HepG2 (cell line): ENCODE measurements around the gene TTC16. TPM values are rescaled to one million over a fixed set of nuclear protein-coding genes. Genes with fewer than 3 reads are reported as not detected.

Experiments
- ATAC-seq: fragments of 200-7000 bp; cut with Tn5 transposase; 3 replicates; pipeline ENCODE4 v1.9.1; 2020; ENCODE audit warnings: mild to moderate bottlenecking, moderate library complexity
- BruUV-seq: library from RNA; stranded (reverse); fragments of 400-500 nt; replicated peaks from 2 replicates; lab custom pipeline; 2021; lab: Mats Ljungman, UMichigan
- CTCF ChIA-PET: fragments of 300-600 bp; formaldehyde crosslinking; extraction: SDS; loops from one replicate; lab custom pipeline; 2021; ENCODE audit warnings: low total read pairs, inconsistent platforms, low intra/inter-chr PET ratio; lab: Yijun Ruan, JAX
- POLR2A ChIA-PET: fragments of 350-600 bp; sonication (Branson Sonifier 250); formaldehyde crosslinking; loops from one replicate; lab custom pipeline; 2020; ENCODE audit warnings: antibody characterized with exemption, inconsistent platforms; lab: Yijun Ruan, JAX
- DNase-seq: peaks from one replicate; pipeline ENCODE4 v3.0.0-alpha.2; 2015; ENCODE audit warnings: low spot score
- FAIRE-seq: peaks from 3 replicates; lab custom pipeline; 2011; peaks lifted over from hg19 to GRCh38; lab: Jason Lieb, UNC
- H2AFZ ChIP-seq: one replicate; pipeline ENCODE4 v1.6.1; 2011; ENCODE audit warnings: low read length, inconsistent platforms
- H3K27ac ChIP-seq: fragments of 300-600 bp; 3 replicates; pipeline ENCODE4 v1.8.0; 2011; ENCODE audit warnings: mixed run types, mild to moderate bottlenecking, mixed read lengths, low read length, inconsistent platforms; ENCODE audit not compliant: insufficient read depth; ENCODE audit errors: extremely low read length
- H3K27me3 ChIP-seq, 2 experiments: fragments of 200-600 bp in 1 of 2; 2 replicates in 1 of 2; 3 replicates in 1 of 2; pipeline versions ENCODE4 v1.6.0 to v1.8.0; 2011; ENCODE audit warnings: low read length in 2 of 2, mild to moderate bottlenecking in 2 of 2, moderate library complexity in 2 of 2, inconsistent platforms in 1 of 2; ENCODE audit not compliant: insufficient read depth in 2 of 2, control insufficient read depth in 1 of 2
- H3K36me3 ChIP-seq, 2 experiments: fragments of 200-600 bp in 1 of 2; replicated peaks in 1 of 2; 2 replicates in 1 of 2; 3 replicates in 1 of 2; pipeline versions ENCODE4 v1.5.1 to v1.8.0; 2011; ENCODE audit warnings: low read length in 2 of 2, inconsistent platforms in 1 of 2; ENCODE audit not compliant: insufficient read depth in 2 of 2, control insufficient read depth in 1 of 2
- H3K4me1 ChIP-seq: 2 replicates; pipeline ENCODE4 v1.5.1; 2012; ENCODE audit warnings: low read length, inconsistent platforms; ENCODE audit not compliant: insufficient read depth
- H3K4me2 ChIP-seq: 2 replicates; pipeline ENCODE4 v1.6.0; 2011; ENCODE audit warnings: low read depth, low read length, inconsistent platforms
- H3K4me3 ChIP-seq, 3 experiments: fragments of 200-600 bp in 1 of 3; sonication (generic), shearing (Covaris generic) in 1 of 3; replicated peaks in 1 of 3; 2 replicates each; pipeline ENCODE4 v1.5.1; 2011 to 2016; ENCODE audit warnings: low read length in 3 of 3, inconsistent platforms in 2 of 3, low read depth in 2 of 3, mild to moderate bottlenecking in 2 of 3, control low read depth in 1 of 3, mixed read lengths in 1 of 3; ENCODE audit not compliant: insufficient read depth in 1 of 3
- H3K79me2 ChIP-seq: one replicate; pipeline ENCODE4 v1.6.1; 2011; ENCODE audit warnings: low read length, inconsistent platforms; ENCODE audit not compliant: insufficient read depth
- H3K9ac ChIP-seq: 2 replicates; pipeline ENCODE4 v1.6.0; 2011; ENCODE audit warnings: mild to moderate bottlenecking, low read depth, low read length, inconsistent platforms; ENCODE audit not compliant: insufficient read depth
- H3K9me3 ChIP-seq: 2 replicates; pipeline ENCODE4 v1.5.1; 2012; ENCODE audit warnings: mild to moderate bottlenecking, low read length
- H4K20me1 ChIP-seq: 2 replicates; pipeline ENCODE4 v1.6.0; 2011; ENCODE audit warnings: inconsistent platforms, mild to moderate bottlenecking, low read length, moderate library complexity; ENCODE audit not compliant: insufficient read depth
- MIER2 ChIP-seq: IDR thresholded peaks from 2 replicates; pipeline ENCODE4 v1.6.1; 2016; ENCODE audit warnings: missing biosample characterization, missing genetic modification reagents
- NFRKB ChIP-seq: fragments of 450-650 bp; IDR thresholded peaks from 2 replicates; pipeline ENCODE4 v1.6.1; 2017
- RXRB ChIP-seq: IDR thresholded peaks from 2 replicates; pipeline ENCODE4 v1.6.1; 2016; ENCODE audit warnings: borderline replicate concordance, missing genetic modification reagents, missing compliant biosample characterization
- TBX3 ChIP-seq: fragments of 450-650 bp; IDR thresholded peaks from 2 replicates; pipeline ENCODE4 v1.6.1; 2017; ENCODE audit warnings: antibody characterized with exemption, mild to moderate bottlenecking, inconsistent platforms, borderline replicate concordance
- TFAP4 ChIP-seq: sonication (generic); IDR thresholded peaks from 2 replicates; pipeline ENCODE4 v1.6.1; 2016; ENCODE audit warnings: low read depth, borderline replicate concordance
- ZFP91 ChIP-seq: sonication (generic); formaldehyde crosslinking; IDR thresholded peaks from 2 replicates; pipeline ENCODE4 v1.9.0; 2022; ENCODE audit warnings: missing genetic modification reagents, mild to moderate bottlenecking, borderline replicate concordance
- ZFX ChIP-seq: sonication (generic); formaldehyde crosslinking; IDR thresholded peaks from 2 replicates; pipeline ENCODE4 v1.4.0; 2020; ENCODE audit warnings: mild to moderate bottlenecking, low read depth, missing genetic modification reagents, moderate library complexity
- ZMYM3 ChIP-seq: sonication (generic); formaldehyde crosslinking; IDR thresholded peaks from 2 replicates; pipeline ENCODE4 v1.5.1; 2020; ENCODE audit warnings: mild to moderate bottlenecking, missing genetic modification reagents
- ZNF263 ChIP-seq: sonication (generic); formaldehyde crosslinking; IDR thresholded peaks from 2 replicates; pipeline ENCODE4 v1.4.0; 2020; ENCODE audit warnings: missing genetic modification reagents
- ZNF687 ChIP-seq: sonication (generic); formaldehyde crosslinking; IDR thresholded peaks from 2 replicates; pipeline ENCODE4 v1.5.1; 2020; ENCODE audit warnings: mild to moderate bottlenecking, missing genetic modification reagents, moderate library complexity
- ZSCAN30 ChIP-seq: sonication (generic); formaldehyde crosslinking; IDR thresholded peaks from 2 replicates; pipeline ENCODE4 v1.5.0; 2020; ENCODE audit warnings: mild to moderate bottlenecking, missing genetic modification reagents
- WGBS: methylation state at CpG from one replicate; pipeline ENCODE4 v1.1.6; 2017; ENCODE audit warnings: low lambda C conversion rate; 5-methylcytosine and 5-hydroxymethylcytosine counted together
- in situ Hi-C: cut with HindIII; loops from 2 replicates; pipeline ENCODE4 v1.10.0; 2017; ENCODE audit warnings: low pct_unique_long_range_greater_than_20kb; ENCODE audit not compliant: extremely low pct_ligation_motif_present
- intact Hi-C: fragments of 100-400 bp; cut with micrococcal nuclease; formaldehyde crosslinking; loops from one replicate; pipeline ENCODE4 v1.10.0; 2022; ENCODE audit not compliant: unreplicated experiment
- polyA plus RNA-seq, 8 experiments: library from polyadenylated mRNA; depleted of rRNA in 3 of 8; stranded (reverse) in 7 of 8; unstranded in 1 of 8; fragments of >200 nt; fragmentation: Illumina TruSeq in 4 of 8; extraction: Trizol in 4 of 8; gene quantifications; 2 replicates each; pipeline versions ENCODE4 v1.2.1 to v1.2.3, GENCODE V29; 2011 to 2016; ENCODE audit warnings: low read depth in 4 of 8, missing spikeins in 1 of 8, mixed read lengths in 1 of 8; ENCODE audit not compliant: insufficient read depth in 1 of 8
- total RNA-seq, 5 experiments: library from RNA; depleted of rRNA; stranded (reverse); fragments of >200 nt; fragmentation: Illumina TruSeq; extraction: Trizol; gene quantifications; 2 replicates each; pipeline ENCODE4 v1.2.3, GENCODE V29; 2016; ENCODE audit warnings: low read depth in 1 of 5

TTC16 gene
- total and polyA plus RNA-seq, 2 of the 13 experiments (the other 11 are each of a cell fraction or from before 2014, with no cell fraction given), result not detected

DNA sequence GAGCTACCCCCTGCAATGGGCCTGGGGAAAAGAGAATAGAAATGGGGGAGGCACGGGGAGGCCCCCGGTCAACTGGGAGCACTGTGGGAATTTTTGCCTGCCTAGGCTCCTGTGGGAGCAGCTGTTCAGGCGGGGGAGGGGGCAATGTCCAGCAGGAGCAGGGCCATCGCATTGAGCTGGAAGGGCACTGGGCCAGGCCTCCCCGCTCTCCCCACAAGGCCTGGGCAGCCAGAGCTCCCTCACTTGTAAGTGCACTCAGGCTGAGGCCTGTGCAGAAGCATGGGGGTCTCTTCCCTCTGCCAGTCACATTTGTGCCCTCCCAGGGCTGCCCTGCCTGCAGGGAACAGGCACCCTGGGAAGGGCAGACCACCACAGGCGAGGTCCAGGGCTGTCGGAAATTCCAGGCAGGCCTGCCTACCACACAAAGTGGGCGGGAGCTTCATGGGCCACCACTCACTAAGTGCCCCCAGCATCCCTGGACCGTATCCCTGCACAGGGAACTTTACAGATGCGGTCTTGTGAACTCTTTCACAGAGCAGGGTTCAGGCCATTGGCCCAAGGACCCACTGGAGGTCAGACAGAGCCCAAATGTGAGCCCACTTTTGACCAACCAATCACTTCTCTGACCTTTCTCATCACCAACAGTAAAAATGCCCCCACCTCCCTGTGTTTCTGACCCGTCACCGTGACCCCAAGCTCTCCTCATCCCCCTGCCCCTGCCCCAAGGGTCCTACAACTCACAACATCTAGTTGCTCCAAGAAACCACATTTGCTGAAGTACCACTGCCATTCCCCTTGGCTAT is 10.1 kb upstream of the TTC16 start:
- BruUV-seq, result no TSS peak
- ATAC-seq, result peak; percentile 33

More for the DNA sequence above, 10.1 kb upstream of the TTC16 start:
- no peak overlapping the region for H3K27ac ChIP-seq
- in situ Hi-C loops, result no loop called here
- H3K9me3 ChIP-seq, result no peaks in the 10 kb centered on the region
- intact Hi-C loops, result no loop called here
- DNase-seq, result no peak
- H3K36me3 ChIP-seq, result no peaks in the 10 kb centered on the region
- H2AFZ ChIP-seq, result no peak overlapping the region
- peak overlapping the region in 1 of 3 experiments; percentile 0; a peak in 1 of 6 replicates for H3K4me3 ChIP-seq
- H3K4me2 ChIP-seq, result no peak overlapping the region
- no peaks in the 10 kb centered on the region for H4K20me1 ChIP-seq
- POLR2A ChIA-PET, result interaction anchor here (0.7 kb wide), 1 partner anchor 23 kb away, joined by 3 read pairs; no protein-coding TSS in a partner anchor
- no peaks in the 10 kb centered on the region for H3K79me2 ChIP-seq
- CTCF ChIA-PET, result interaction anchor here (1.4 kb wide), 1 partner anchor 115 kb away, joined by 3 read pairs; no protein-coding TSS in a partner anchor
- TF ChIP-seq MIER2 (no peak), ZMYM3 (CRISPR knock-in tag) (no peak), ZFP91 (CRISPR knock-in tag) (no peak), ZNF263 (peak; percentile 60; the same call in 1 of the 2 replicates), NFRKB (no peak), TBX3 (no peak), ZFX (CRISPR knock-in tag) (peak; percentile 30; the same call in 1 of the 2 replicates), TFAP4 (peak; percentile 36; the same call in 1 of the 2 replicates), ZSCAN30 (no peak), ZNF687 (CRISPR knock-in tag) (peak; percentile 14; the same call in 1 of the 2 replicates), RXRB (CRISPR knock-in tag) (no peak)
- peaks cover 3 to 13% of the 10 kb centered on the region in 2 experiments; a peak in 2 of 5 replicates for H3K27me3 ChIP-seq
- no peak overlapping the region for H3K9ac ChIP-seq
- 26% methylated on average over 6 of the region's 12 CpGs for WGBS
- FAIRE-seq, result no peak
- H3K4me1 ChIP-seq, result peaks cover 20% of the 10 kb centered on the region
